SK-N-SH treated with all-trans-retinoic acid at 6 μM for 48 hours (cell line): ENCODE data around the gene ADGRV1.

ENCODE experiments used
- ARNTL ChIP-seq: fragments of 450-650 bp; formaldehyde crosslinking; IDR thresholded peaks from 2 replicates; pipeline ENCODE4 v1.5.0; 2020; ENCODE audit warnings: low read depth, mild to moderate bottlenecking, moderate library complexity, borderline replicate concordance
- OSR1 ChIP-seq: fragments of 250-450 bp; sonication (Bioruptor Pico); IDR thresholded peaks from 2 replicates; pipeline ENCODE4 v1.8.0; 2022; ENCODE audit warnings: moderate library complexity, mild to moderate bottlenecking, inconsistent platforms
- TCF4 ChIP-seq: fragments of 250-450 bp; sonication (Bioruptor Pico); IDR thresholded peaks from 2 replicates; pipeline ENCODE4 v1.8.0; 2021; ENCODE audit warnings: mild to moderate bottlenecking, moderate library complexity, borderline replicate concordance
- TSHZ2 ChIP-seq: fragments of 250-450 bp; sonication (Bioruptor Pico); IDR thresholded peaks from 2 replicates; pipeline ENCODE4 v1.5.0; 2020; ENCODE audit warnings: mild to moderate bottlenecking, moderate library complexity
- ZC3H10 ChIP-seq: fragments of 250-450 bp; sonication (Bioruptor Pico); IDR thresholded peaks from 2 replicates; pipeline ENCODE4 v1.5.1; 2021; ENCODE audit warnings: mild to moderate bottlenecking, moderate library complexity
- ZNF70 ChIP-seq: fragments of 450-650 bp; formaldehyde crosslinking; IDR thresholded peaks from 2 replicates; pipeline ENCODE4 v1.5.0; 2020; ENCODE audit warnings: mild to moderate bottlenecking, moderate library complexity
- TF ChIP-seq, protein P1 (sequence below): fragments of 250-450 bp; sonication (Bioruptor Pico); IDR thresholded peaks from 2 replicates; pipeline ENCODE4 v1.5.1; 2020; ENCODE audit warnings: low read depth, mild to moderate bottlenecking, moderate library complexity

DNA sequence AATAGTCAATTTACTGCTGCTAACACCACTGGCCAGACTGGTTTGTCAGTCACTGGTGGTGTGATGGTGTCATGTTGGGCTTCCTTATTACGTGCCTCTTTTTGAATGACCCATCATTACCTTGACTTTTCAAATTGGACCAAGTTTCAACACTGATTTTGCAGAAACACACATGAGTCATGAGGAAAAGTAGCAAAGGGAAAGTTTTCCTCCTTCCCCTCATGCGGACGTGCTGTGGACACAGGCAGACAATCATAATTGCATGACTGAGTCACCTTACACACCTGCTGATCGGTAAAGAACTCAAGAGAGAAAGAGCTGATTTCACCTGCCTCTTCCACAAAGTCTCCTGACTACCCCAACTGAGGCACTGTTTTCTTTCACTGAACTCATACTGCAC is 500.0 kb downstream of the ADGRV1 start:
- no peak for TF ChIP-seq TSHZ2
- TF ChIP-seq, protein P1, sequence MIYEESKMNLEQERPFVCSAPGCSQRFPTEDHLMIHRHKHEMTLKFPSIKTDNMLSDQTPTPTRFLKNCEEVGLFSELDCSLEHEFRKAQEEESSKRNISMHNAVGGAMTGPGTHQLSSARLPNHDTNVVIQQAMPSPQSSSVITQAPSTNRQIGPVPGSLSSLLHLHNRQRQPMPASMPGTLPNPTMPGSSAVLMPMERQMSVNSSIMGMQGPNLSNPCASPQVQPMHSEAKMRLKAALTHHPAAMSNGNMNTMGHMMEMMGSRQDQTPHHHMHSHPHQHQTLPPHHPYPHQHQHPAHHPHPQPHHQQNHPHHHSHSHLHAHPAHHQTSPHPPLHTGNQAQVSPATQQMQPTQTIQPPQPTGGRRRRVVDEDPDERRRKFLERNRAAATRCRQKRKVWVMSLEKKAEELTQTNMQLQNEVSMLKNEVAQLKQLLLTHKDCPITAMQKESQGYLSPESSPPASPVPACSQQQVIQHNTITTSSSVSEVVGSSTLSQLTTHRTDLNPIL (CRISPR knock-in tag): no peak
- no peak for TF ChIP-seq ZNF70
- no peak for TF ChIP-seq ZC3H10 (CRISPR knock-in tag)
- TF ChIP-seq OSR1 (CRISPR knock-in tag): no peak
- no peak for TF ChIP-seq TCF4 (CRISPR knock-in tag)
- no peak for TF ChIP-seq ARNTL (CRISPR knock-in tag)
